Activated T-cell treated with anti-CD3 and anti-CD28 coated beads, Interleukin-2, amount 50 U/mL, for 4 hours (primary cell): ENCODE measurements around the gene NDFIP1. TPM values are rescaled to one million over a fixed set of nuclear protein-coding genes. Genes with fewer than 3 reads are reported as not detected.

ENCODE experiments used
- ATAC-seq, 2 donors: fragments of 200-7000 bp; cut with Tn5 transposase; one replicate each; pipeline ENCODE4 v1.10.0; 2021
- DNase-seq: peaks from one replicate; pipeline ENCODE4 v3.0.0-alpha.2; 2020
- H3K27me3 Mint-ChIP-seq: one replicate; pipeline ENCODE4 v1.8.0; 2021; ENCODE audit warnings: low read depth, mixed read lengths
- H3K36me3 Mint-ChIP-seq: one replicate; pipeline ENCODE4 v1.8.0; 2022; ENCODE audit warnings: mixed read lengths; ENCODE audit not compliant: insufficient read depth
- H3K4me1 Mint-ChIP-seq: one replicate; pipeline ENCODE4 v1.8.0; 2021; ENCODE audit warnings: low read depth, mixed read lengths
- H3K4me3 Mint-ChIP-seq: one replicate; pipeline ENCODE4 v1.8.0; 2021; ENCODE audit warnings: mild to moderate bottlenecking, moderate library complexity, mixed read lengths
- H3K9me3 Mint-ChIP-seq: one replicate; pipeline ENCODE4 v1.8.0; 2021; ENCODE audit warnings: mixed read lengths
- total RNA-seq, 3 donors: library from RNA; stranded (reverse); gene quantifications; one replicate each; pipeline ENCODE4 v1.2.1, GENCODE V29; 2021

Gene NDFIP1
- total RNA-seq, 3 donors from 2014 or later: 115 to 145 (median 117) TPM

DNA sequence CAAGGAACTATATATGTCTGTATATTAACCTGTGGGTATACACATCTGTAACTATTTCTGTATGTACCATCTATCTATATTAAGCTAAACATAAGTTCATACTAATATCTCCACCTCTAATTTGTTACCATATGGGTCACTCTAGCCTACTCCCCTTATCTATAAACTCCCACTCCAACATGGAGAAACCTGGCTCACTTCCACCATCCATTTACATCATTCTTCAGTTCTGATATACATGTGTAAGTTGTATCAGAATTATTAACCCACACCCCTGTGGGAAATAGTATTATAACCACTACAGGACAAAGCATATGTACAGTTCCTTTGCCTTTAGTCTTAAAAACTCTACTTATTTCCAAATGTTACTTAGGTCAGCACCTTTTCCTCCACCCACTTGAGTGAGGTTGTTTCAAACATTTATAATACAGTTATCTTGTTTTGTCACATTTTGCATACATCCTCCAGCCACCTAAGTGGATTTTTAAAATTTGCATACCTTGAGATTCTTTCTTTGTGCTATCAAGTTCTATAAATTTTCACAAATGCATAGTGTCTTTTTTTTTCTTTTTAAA, 10.6 kb downstream of the NDFIP1 start:
- Mint-ChIP-seq H3K4me3 (no peak overlapping the region), H3K36me3 (peaks cover 43% of the 10 kb centered on the region), H3K27me3 (no peaks in the 10 kb centered on the region), H3K9me3 (no peaks in the 10 kb centered on the region), H3K4me1 (peaks cover 78% of the 10 kb centered on the region)
- ATAC-seq (no peak), DNase-seq (no peak)

DNA sequence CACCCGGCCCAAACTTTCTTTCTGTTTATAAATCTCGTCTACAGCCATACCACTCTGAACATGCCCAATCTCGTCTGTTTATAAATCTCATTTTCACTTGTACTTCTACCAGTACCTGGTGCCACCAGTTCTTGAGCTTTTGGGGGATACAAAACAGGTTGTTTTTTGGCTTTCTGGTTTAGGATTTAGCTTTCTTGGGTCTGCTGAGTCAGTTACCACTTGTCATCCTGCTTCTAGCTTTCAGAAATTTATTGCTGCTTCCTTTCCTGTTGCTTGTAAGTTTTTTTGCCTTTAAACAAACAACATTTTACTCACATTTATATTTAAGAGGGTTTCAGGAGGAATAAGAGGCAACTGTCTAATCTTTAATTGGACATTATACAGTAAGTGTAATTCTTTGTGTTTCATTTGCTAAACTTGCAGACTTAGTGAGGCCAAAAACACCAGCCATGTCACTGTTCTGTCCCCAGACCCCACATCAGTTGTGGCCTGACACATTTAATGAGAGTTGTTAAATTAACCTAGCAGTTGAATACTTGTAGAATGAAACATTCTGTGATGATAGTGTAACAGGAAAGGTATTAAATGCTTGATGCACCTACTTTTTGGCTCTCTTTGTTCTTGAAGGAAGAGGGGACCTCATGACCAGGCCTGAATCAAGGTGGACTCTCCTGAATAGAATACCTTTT, 11.8 kb downstream of the NDFIP1 start:
- ATAC-seq: peak in 1 of 2 donors; percentile 40
- peak overlapping the region; percentile 29 for H3K4me3 Mint-ChIP-seq
- H3K36me3 Mint-ChIP-seq: peaks cover 46% of the 10 kb centered on the region

DNA sequence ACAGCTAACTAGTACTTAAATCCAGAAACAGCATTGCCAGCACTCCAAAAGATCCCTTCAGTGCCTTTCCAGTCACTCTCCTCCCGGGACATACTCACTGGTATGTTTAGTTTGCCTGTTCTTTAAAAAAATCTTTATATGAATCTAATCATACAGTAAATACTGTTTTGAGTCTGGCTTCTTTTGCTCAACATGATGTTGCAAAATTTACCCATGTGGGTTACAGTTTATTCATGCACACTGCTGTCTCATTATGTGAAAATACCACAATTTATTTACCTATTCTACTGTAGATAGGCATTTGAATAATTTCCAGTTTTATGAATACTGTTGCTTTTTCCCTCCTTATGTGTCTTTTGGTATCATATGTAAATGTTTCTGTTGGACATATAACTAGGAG, 13.5 kb downstream of the NDFIP1 start:
- Mint-ChIP-seq H3K4me3 (no peak overlapping the region), H3K36me3 (peaks cover 48% of the 10 kb centered on the region), H3K27me3 (no peaks in the 10 kb centered on the region), H3K9me3 (no peaks in the 10 kb centered on the region), H3K4me1 (peaks cover 77% of the 10 kb centered on the region)
- DNase-seq (no peak), ATAC-seq (no peak)

More for the DNA sequence above, 11.8 kb downstream of the NDFIP1 start:
- no peaks in the 10 kb centered on the region for H3K27me3 Mint-ChIP-seq
- no peaks in the 10 kb centered on the region for H3K9me3 Mint-ChIP-seq
- H3K4me1 Mint-ChIP-seq: peaks cover 77% of the 10 kb centered on the region
- DNase-seq: no peak

DNA sequence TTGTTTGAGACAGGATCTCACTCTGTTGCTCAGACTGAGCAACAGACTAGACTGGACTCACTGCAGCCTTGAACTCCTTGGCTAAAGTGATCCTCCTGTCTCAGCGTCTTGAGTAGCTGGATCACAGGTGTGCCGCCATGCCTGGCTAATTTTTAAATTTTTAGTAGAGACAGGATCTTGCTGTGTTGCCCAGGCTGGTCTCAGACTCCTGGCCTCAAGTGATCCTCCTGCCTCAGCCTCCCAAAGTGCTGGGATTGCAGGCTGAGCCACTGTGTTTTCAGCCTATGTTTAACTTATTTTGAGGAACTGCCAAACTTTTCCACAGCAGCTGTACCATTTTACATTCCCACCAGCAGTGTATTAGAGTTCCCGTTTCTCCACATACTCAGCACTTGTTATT, 16.8 kb downstream of the NDFIP1 start:
- H3K4me3 Mint-ChIP-seq: no peak overlapping the region
- no peaks in the 10 kb centered on the region for H3K9me3 Mint-ChIP-seq
- ATAC-seq (no peak), DNase-seq (no peak)
- H3K4me1 Mint-ChIP-seq: peaks cover 80% of the 10 kb centered on the region
- H3K27me3 Mint-ChIP-seq: no peaks in the 10 kb centered on the region
- peaks cover 38% of the 10 kb centered on the region for H3K36me3 Mint-ChIP-seq

DNA sequence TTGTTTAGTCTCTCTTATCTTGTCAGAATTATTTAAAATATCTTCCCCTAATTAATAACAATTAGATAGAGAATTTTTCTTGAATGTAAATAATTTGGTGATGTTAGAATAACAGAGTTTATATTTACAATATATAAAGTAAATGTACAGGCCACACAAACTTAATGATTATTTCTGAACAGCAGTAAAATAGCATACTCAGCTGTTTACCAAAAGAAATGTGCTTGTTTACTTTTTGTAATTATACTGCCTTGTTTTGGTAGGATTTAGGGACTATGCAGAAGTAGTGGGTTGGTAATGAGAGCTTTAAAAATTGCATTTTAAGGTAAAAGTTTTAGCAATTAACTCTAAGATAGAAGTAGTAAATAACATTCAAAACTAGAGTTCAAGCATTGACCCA, 17.4 kb downstream of the NDFIP1 start:
- Mint-ChIP-seq H3K36me3 (peaks cover 34% of the 10 kb centered on the region), H3K9me3 (no peaks in the 10 kb centered on the region)
- no peak for ATAC-seq

DNA sequence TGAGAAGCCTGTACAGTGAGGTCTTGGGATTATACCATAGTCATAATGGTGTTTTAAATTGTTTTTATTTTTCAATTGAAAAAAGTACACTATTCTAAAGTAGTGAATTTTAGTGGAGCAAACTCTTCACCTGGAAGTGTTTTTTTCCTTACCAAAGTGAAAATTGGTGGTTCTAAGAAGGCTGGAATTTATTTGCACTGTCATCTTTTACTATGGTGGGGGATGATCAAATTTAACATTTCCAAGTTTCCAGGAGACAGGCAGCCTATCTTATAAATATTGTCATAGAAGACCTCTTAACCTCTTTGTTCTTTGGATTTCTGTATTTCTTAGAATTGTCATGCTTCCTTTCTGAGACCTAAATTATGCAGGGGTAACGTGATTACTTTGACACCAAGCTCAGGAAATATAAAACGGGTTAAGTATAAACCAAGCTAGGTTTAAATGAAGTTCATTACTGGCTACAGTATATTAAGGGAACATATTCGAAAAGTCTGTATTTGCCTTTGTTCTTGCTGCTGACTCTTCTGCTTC, 20.2 kb downstream of the NDFIP1 start:
- H3K27me3 Mint-ChIP-seq: no peaks in the 10 kb centered on the region
- peak overlapping the region; percentile 14 for H3K4me3 Mint-ChIP-seq
- H3K4me1 Mint-ChIP-seq: peaks cover 63% of the 10 kb centered on the region

More for the DNA sequence above, 17.4 kb downstream of the NDFIP1 start:
- no peaks in the 10 kb centered on the region for H3K27me3 Mint-ChIP-seq
- H3K4me1 Mint-ChIP-seq: peaks cover 79% of the 10 kb centered on the region
- no peak overlapping the region for H3K4me3 Mint-ChIP-seq
- no peak for DNase-seq

DNA sequence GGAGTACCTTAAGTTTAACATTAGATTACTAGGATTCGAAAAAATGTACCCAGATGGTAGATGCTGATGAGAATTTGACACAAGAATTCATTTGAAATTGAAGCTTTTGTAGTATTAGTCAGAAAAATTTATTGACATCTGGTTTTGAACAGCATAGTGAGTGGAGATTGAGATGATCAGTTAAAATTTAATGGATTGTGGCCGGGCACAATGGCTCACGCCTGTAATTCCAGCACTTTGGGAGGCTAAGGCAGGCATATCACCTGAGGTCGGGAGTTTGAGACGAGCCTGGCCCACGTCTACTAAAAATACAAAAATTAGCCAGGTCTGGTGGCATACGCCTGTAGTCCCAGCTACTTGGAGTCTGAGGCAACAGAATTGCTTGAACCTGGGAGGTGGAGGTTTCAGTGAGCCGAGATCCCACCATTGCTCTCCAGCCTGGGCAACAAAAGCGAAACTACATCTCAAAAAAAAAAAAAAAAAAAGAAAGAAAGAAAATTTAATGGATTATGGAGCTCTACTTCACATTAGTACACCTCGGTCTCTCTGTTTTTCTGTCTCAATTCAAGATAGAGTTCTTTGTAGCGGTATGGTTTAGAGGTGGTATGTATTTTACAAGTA, 21.0 kb downstream of the NDFIP1 start:
- ATAC-seq (no peak), DNase-seq (no peak)
- H3K9me3 Mint-ChIP-seq: no peaks in the 10 kb centered on the region
- peaks cover 55% of the 10 kb centered on the region for H3K4me1 Mint-ChIP-seq
- H3K4me3 Mint-ChIP-seq: no peak overlapping the region
- peaks cover 16% of the 10 kb centered on the region for H3K36me3 Mint-ChIP-seq
- H3K27me3 Mint-ChIP-seq: no peaks in the 10 kb centered on the region

More for the DNA sequence above, 20.2 kb downstream of the NDFIP1 start:
- ATAC-seq: peak; percentile 30 to 46
- DNase-seq: no peak
- peaks cover 24% of the 10 kb centered on the region for H3K36me3 Mint-ChIP-seq
- H3K9me3 Mint-ChIP-seq: no peaks in the 10 kb centered on the region

DNA sequence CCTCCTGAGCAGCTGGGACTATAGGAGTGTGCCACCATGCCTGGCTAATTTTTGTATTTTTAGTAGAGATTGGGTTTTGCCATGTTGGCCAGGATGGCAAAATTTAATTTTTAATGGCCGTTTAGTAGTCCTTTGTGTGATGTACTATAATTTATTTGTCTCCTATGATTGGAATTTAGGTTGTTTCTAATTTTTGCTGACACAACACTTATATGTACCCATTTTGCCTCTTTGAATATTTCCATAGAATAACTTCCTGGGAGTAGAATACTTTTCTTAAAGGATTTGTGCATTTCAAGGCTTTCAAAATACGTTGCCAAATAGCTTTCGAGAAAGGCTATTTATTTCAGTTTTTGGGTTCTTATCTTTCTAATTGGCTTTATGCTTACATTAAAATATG, 22.8 kb downstream of the NDFIP1 start:
- H3K4me3 Mint-ChIP-seq: no peak overlapping the region
- DNase-seq (no peak), ATAC-seq (no peak)
- no peaks in the 10 kb centered on the region for H3K27me3 Mint-ChIP-seq
- H3K4me1 Mint-ChIP-seq: peaks cover 57% of the 10 kb centered on the region
- peaks cover 17% of the 10 kb centered on the region for H3K36me3 Mint-ChIP-seq
- no peaks in the 10 kb centered on the region for H3K9me3 Mint-ChIP-seq

DNA sequence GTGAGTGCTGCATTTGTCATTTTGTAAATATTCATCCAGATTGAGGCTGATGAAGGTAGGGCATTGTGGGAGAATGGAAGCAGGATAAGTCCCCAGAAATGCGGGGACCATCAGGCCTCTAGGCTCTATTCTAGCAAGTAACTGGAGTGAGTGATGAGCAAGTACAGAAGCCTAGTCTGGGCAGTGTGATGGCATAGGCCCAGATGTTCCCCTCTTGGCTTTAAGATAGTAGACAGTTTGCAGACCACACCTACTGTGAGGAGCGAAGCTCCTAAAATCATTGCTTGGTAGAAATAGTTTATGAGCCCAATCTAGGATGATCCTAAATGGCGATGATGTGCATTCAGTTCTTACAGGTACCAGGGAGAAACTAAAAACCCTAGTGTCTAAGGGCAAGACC, 24.3 kb downstream of the NDFIP1 start:
- peaks cover 45% of the 10 kb centered on the region for H3K4me1 Mint-ChIP-seq
- H3K36me3 Mint-ChIP-seq: peaks cover 17% of the 10 kb centered on the region
- H3K27me3 Mint-ChIP-seq: no peaks in the 10 kb centered on the region
- H3K4me3 Mint-ChIP-seq: no peak overlapping the region
- no peaks in the 10 kb centered on the region for H3K9me3 Mint-ChIP-seq
- DNase-seq: no peak
- no peak for ATAC-seq

DNA sequence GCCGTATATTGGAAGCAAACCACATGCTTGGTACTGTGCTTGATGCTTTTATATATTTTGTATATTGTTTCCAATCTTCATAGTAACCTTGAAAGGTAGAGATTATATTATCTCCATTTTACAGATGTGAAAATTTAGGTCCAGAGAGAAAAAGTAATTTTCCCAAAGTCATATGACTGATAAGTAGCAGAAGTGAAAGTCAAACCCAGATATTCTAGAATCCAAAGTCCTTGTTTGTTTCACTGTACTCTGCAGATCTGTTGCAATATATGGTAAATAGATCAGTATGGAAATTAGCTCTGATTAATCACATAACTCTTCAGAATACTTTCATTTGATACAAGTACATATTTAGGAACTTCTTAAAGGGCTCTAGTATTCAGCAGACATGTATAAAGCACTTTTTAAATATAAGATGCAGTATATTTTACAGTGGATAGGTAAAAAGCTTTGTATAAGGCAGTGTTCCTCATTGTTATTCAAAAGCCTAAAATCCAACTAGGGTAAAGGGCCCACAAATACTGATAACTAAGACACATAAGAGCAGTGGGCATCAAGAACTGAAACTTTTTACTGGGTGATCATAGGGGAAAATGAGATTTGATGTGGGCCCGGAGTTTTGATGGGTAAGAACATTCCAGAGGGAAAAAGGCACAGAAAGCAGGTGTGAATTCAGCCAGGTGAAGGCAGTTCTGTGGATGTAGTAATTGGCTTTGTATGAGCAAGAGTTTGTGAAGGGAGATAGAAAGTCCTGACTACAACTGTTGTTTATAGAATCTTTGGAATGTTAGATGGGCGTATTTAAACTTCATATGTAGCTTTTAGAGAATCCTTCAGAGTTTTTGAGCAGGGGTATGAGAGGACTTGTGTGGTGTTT, 25.0 kb downstream of the NDFIP1 start:
- Mint-ChIP-seq H3K27me3 (no peaks in the 10 kb centered on the region), H3K4me1 (peaks cover 39% of the 10 kb centered on the region), H3K4me3 (no peak overlapping the region), H3K36me3 (peaks cover 19% of the 10 kb centered on the region), H3K9me3 (no peaks in the 10 kb centered on the region)
- peak; percentile 43 to 53 for ATAC-seq
- no peak for DNase-seq

DNA sequence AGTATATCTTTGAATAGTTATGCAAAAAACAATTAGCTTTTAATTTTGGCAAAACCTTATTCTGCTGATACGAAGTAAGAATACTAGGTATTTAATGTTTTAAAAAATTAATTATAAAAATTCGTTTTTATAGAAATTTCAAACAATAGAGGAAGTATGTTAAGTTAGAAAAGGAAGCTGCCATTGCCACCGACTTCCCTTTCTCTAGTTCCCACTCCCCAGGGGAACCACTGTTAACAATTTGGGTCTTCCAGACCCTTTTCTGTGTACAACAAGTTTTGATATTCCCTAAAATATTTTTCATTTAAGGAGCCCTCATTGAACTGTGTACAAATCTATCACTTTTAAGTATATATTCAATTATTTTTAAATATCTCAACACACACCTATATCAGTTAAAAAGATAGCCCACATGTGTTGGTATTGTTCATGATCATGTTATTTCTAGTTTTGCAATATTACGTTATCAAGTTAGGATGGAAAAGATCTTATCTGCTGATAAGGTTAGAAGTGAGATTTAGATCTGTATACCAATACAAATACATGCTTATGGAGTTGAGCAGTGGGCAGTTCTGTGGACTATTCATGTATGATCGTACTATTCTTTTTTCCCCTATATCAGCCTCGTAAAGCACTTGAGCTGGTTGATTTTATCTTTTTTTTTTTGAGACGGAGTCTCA, 25.9 kb downstream of the NDFIP1 start:
- Mint-ChIP-seq H3K4me3 (no peak overlapping the region), H3K9me3 (no peaks in the 10 kb centered on the region), H3K4me1 (peaks cover 30% of the 10 kb centered on the region), H3K36me3 (peaks cover 19% of the 10 kb centered on the region), H3K27me3 (no peaks in the 10 kb centered on the region)
- DNase-seq (no peak), ATAC-seq (no peak)

DNA sequence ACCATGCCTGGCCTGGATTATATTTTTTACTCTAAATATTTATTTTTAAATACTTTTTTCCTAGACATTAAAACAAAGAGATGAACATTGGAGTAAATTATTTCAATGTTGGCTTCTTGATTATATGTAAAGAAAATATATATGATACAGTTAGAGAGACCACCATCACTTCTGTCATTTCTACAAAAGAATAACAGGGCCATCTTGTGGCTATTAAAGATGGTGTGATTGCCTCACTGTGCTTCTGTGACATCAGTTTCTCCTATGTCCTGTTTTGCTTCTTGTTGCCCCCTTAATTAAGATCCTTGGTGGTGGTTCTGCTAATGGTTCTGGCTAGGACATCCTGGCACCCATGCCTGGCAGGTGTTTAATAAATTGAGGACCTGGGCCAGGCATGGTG, 32.9 kb downstream of the NDFIP1 start:
- Mint-ChIP-seq H3K4me3 (no peak overlapping the region), H3K27me3 (no peaks in the 10 kb centered on the region), H3K4me1 (peaks cover 4% of the 10 kb centered on the region), H3K9me3 (no peaks in the 10 kb centered on the region), H3K36me3 (peaks cover 22% of the 10 kb centered on the region)
- no peak for DNase-seq
- ATAC-seq: no peak

DNA sequence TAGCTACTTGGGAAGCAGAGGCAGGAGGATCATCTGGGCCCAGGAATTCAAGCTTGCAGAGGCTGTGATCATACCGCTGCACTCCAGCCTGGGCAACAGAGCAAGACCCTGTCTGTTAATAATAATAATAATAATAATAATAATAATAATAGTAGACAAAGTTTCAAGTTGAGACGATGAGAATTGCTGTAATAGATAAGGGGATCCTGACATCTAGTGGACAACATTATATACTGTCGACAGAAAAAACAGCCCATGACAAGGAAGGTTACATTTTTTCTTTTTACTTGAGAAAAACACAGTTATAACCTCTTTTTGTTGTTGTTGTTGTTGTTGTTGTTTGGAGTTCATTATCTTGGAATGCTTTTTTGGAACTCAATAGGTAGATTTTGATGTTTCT, 35.3 kb downstream of the NDFIP1 start:
- ATAC-seq (no peak), DNase-seq (no peak)
- no peaks in the 10 kb centered on the region for H3K9me3 Mint-ChIP-seq
- no peaks in the 10 kb centered on the region for H3K27me3 Mint-ChIP-seq
- H3K4me3 Mint-ChIP-seq: no peak overlapping the region
- peaks cover 30% of the 10 kb centered on the region for H3K36me3 Mint-ChIP-seq
- peaks cover 3% of the 10 kb centered on the region for H3K4me1 Mint-ChIP-seq
